Eye (tissue), 1 donor: ENCODE data around the gene HNMT.
"Not testable (repeated sequence)": the region's sequence is repeated elsewhere in the genome, so short reads cannot be mapped to it uniquely, and the experiment has no call there.

Experiments
- DNase-seq: peaks from one replicate; pipeline ENCODE4 v3.0.0-alpha.2; 2015

The HNMT gene

GRCh38 chr2:137977790-137978189 lies 13.5 kb downstream of the HNMT start:
- DNase-seq, result no peak

DNA sequence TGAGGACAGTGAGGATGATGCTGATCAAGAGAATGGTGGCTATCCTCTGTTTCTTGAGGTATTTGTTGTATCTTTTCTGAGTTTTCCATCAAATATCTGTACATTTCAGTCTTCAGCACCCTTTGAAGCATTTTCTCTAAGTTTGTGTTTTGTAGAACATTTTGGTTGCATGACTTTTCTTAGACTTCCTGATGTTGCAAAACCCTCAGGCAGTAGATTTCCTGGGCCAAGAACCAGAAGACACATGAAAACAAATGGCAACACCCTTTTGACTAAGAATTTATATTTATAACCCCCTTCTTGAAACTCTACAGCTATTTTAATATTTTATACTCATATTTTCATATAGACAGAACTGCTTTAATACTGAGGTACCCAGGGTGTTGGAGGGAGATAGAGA lies 16.2 kb downstream of the HNMT start:
- no peak for DNase-seq

DNA sequence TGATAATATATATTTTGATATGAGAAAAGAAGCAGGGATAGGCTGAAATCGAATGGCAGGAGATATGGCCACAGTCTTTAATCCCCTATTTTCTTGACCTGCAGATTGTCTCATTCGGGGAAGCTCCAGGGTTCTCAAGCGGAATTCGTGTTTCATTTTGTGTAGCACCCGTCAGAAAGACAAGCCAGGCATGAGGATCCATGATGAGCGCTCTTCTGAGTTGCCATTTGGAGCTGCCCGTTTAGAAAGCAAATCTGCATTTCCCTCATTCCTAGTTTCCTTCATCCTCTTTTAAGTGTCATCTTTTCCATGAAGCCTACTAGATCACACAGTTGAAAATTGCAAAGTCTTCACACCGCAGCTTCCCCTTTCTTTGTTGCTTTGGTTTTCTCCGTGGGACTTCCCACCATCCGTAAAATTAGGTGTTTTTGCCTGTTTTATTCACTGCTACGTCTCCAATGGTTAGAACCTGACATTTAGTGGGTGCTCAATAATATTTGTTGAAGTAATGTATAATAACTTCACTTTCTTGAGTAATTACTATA lies 16.9 kb downstream of the HNMT start:
- no peak for DNase-seq

GRCh38 chr2:137983581-137983980 lies 19.3 kb downstream of the HNMT start:
- DNase-seq, result no peak

DNA sequence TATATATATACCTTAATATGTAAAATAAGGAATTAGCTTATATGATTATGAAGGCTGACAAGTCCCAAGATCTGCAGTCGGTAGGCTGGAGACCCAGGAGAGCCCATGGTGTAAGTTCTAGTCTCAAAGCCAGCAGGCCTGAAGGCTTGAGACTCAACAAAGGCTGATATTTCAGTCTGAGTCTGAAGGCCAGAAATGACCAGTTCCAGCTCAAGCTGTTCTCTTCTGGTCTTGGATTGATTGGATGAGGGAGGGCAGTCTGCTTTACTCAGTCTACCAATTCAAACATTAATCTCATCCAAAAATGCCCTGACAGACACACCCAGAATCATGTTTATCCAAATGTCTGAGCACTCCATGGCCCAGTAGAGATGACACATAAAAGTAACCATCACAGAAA lies 22.0 kb downstream of the HNMT start:
- DNase-seq, result no peak

DNA sequence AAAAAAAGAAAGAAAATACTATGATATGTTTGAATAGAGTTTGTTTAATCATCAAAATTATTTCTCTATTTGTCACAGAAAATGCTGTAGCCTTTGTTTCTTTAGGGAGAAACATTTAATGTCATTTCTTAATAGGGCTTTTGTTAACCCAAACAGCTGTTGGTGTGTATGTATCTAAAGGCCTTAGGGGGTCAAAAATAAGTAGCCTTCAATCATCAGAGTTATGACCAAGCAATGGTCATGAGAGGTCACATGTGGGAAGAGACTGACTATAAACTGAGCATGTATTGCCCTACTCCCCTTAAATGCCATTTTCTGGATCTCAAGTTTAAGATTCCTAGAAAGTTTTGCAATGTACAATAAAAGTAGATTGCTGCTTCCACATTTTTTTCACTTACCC lies 22.7 kb downstream of the HNMT start:
- DNase-seq, result no peak

DNA sequence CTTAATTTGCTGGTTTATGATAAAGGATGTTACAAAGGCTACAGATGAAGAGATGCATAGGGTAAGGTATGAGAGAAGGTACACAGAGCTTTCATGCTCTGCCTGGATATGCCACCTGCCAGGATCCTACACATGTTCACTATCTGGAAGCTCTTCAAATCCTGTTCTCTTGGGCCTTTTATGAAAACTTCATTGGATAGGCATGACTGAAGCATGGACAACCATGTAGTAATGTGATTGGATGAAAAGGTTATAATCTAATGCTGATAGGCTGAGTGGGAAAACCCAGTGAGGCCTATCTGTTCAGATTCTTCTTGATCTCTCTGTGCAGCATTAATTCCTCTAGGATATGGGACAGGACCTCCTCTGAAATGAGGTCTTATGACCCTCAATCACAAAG lies 26.8 kb downstream of the HNMT start:
- no peak for DNase-seq

GRCh38 chr2:137992039-137992646 lies 27.9 kb downstream of the HNMT start:
- DNase-seq, result no peak

DNA sequence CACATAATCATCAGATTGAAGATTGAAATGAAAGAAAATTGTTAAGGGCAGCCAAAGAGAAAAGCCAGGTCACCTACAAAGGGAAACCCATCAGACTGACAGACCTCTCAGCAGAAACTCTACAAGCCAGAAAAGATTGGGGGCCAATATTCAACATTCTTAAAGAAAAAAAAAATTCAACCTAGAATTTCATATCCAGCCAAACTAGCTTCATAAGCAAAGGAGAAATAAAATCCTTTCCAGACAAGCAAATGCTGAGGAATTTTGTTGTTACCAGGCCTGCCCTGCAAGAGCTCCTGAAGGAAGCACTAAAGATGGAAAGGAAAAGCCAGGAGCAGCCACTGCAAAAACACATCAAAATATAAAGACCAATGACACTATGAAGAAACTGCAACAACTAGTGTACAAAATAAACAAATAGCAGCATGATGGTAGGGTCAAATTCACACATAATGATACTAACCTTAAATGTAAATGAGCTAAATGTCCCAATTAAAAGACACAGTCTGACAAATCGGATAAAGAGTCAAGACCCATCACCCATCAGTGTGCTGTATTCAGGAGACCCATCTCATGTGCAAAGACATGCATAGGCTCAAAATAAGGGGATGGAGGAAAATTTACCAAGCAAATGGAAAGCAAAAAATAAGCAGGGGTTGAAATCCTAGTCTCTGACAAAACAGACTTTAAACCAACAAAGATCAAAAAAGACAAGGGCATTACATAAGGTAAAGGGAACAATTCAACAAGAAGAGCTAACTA lies 29.6 kb downstream of the HNMT start:
- DNase-seq, result not testable (repeated sequence)

DNA sequence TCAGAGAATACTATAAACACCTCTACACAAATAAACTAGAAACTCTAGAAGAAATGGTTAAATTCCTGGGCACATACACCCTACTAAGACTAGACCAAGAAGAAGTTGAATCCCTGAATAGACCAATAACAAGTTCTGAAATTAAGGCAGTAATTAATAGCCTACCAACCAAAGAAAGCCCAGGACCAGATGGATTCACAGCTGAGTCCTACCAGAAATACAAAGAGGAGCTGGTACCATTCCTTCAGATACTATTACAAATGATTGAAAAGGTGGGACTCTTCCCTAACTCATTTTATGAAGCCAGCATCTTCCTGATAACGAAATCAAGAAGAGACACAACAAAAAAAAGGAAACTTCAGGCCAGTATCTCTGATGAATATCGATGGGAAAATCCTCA lies 31.1 kb downstream of the HNMT start:
- not testable (repeated sequence) for DNase-seq

GRCh38 chr2:137996158-137996557 lies 31.9 kb downstream of the HNMT start:
- not testable (repeated sequence) for DNase-seq

DNA sequence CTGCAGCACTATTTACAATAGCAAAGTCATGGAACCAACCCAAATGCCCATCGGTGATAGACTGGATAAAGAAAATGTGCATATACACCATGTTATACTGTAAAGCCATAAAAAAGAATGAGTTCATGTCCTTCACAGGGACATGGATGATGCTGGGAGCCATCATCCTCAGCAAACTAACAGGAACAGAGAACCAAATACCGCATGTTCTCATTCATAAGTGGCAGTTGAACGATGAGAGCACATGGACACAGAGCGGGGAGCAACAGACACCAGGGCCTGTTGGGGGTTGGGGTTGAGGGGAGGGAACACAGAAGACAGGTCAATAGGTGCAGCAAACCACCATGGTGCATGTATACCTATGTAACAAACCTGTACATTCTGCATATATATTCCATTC lies 33.5 kb downstream of the HNMT start:
- DNase-seq, result no peak

- DNase-seq, result no peak
Observed at GRCh38 chr2:137998503-137998902, 34.2 kb downstream of the HNMT start.

DNA sequence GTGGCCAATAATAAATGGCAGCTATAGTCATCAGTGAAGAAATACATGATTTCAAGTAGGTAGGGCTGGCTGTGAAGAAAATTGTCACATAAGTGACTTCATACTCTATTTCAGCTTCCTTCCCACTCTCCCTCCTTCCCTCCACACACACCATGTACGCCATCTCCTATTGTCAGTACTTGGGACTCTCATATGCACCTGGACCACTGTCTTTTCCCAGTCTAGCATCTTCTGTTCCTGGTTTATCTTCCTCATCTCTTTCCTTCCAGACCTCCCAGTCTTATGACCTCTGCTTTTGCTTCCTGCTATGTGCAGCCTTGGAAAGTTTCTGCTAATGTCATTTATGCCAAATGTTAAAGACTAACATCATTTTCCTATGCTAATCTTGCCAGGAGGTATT lies 35.0 kb downstream of the HNMT start:
- DNase-seq, result no peak

- DNase-seq, result no peak
Observed at GRCh38 chr2:138000009-138000408, 35.7 kb downstream of the HNMT start.

GRCh38 chr2:138000796-138001195 lies 36.5 kb downstream of the HNMT start:
- no peak for DNase-seq

GRCh38 chr2:138003411-138003810 lies 39.1 kb downstream of the HNMT start:
- DNase-seq, result no peak

DNA sequence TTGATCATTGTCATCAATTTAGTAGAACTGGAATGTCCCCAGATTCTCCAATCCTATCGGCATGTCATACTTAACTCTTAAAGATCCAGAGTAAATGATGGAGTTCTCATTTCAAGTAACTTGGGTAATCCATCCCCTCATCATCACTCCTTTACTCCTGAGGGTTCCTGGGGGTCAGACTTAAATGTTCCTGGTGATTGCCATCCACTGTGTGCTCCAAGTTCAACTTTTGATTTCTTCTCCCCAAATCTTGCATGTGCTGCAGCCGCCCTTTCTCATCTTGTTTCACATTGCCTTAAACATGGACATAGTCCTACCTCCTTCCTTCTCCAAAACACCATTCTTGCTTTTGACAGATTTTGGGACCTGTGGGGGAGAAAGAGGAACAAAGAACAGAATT lies 43.2 kb downstream of the HNMT start:
- DNase-seq, result no peak

GRCh38 chr2:138009622-138010021 lies 45.3 kb downstream of the HNMT start:
- DNase-seq, result no peak

DNA sequence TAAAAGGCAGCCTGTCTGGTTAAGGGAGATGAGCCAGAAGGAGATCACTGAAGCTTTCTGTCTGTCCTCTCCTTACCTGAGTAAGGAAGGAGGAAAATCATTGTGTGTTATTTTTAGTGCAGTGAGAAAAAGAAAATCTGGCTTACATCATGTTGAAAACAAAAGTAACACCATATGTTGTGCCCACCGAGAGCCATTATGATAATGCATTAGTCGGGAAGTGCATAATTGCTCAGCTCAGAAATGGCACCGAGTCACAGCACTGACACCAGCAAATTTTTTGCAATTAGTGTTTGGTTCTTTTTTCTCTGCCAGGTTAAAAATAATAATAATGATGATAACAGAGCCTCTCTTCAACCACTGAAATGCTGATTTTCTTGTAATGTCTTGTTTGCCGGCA lies 46.6 kb downstream of the HNMT start:
- DNase-seq, result no peak

DNA sequence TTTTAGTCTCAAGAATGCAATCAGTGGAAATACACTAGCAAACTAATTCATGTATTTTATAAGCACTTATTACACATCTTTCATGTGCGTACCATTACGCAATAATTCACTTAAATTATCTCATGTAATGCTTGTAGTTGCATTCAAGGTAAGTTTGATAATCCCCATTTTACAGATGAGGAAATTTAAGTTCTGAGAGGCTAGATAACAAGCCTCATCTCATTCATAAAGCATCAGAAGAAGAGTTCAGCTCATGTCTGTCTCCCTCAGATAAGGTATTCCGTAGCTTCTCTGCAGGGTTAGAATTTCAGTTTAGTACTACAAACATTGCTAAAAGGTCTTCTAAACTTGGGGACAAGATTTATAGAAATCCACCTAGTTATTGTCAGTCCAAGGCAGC lies 47.8 kb downstream of the HNMT start:
- no peak for DNase-seq

- no peak for DNase-seq
Observed at GRCh38 chr2:138012968-138013367, 48.7 kb downstream of the HNMT start.

- DNase-seq, result no peak
Observed at GRCh38 chr2:138013639-138014038, 49.4 kb downstream of the HNMT start.

DNA sequence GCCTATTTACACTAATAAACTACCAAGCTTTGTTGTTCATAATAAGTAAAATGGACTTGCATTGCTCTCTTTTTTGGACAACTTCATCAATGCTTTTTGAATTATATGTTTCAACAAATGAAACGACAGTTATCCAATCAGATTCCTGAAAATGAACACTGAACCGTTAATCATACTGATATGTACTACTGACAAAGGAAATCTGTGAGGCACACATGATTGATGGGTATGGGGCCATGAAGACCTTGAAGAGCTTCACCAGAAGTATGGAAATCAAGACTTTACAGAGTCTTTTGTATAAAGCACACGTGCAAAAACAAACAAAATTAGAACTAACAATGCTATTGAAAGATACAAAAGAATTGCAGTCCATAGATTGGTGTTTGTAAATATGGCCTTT lies 51.2 kb downstream of the HNMT start:
- no peak for DNase-seq
